Spleen (tissue), 7 donors: ENCODE measurements around the gene MPV17L2.

Source experiments
- CTCF ChIP-seq, 11 experiments: fragments of 200-600 bp in 7 of 11; fragments of 450-650 bp in 4 of 11; sonication (generic) in 4 of 11; IDR thresholded peaks in 8 of 11; conservative IDR thresholded peaks in 3 of 11; 1 replicate in 7 of 11; 2 replicates in 4 of 11; pipeline versions ENCODE4 v1.4.0 to v1.8.0; 2016 to 2021; ENCODE audit warnings: antibody characterized with exemption in 11 of 11, inconsistent platforms in 4 of 11, mild to moderate bottlenecking in 1 of 11
- POLR2A ChIP-seq, 3 donors: fragments of 450-650 bp; IDR thresholded peaks; one replicate each; pipeline ENCODE4 v1.5.1; 2017; ENCODE audit warnings: antibody characterized with exemption in 3 of 3, mild to moderate bottlenecking in 1 of 3
- donor health status: DM: no; HTN: no; CAD: no; lungs with moderate emphysema.
- donor health status: DM: no; HTN: no; CAD: no.
- donor health status: DM: no; HTN: no; CAD: no.

GRCh38 chr19:18205200-18205892 lies 12.3 kb downstream of the MPV17L2 start:
- TF ChIP-seq CTCF (IDR thresholded peaks at IDR 0.05 in 8 of 11, conservative IDR thresholded peaks at IDR 0.05 in 3 of 11), result no peak
- TF ChIP-seq POLR2A (IDR thresholded peaks at IDR 0.05), result peak in 1 of 3 donors; percentile 31
